BLaER1 treated with 17β-estradiol and CSF1 and Interleukin-3, amounts not matched to agents 10 nM and 100 nM (cell line): ENCODE data around the gene WDFY1.

Experiments
- H3K27ac ChIP-seq, 11 experiments: shearing (Covaris generic); formaldehyde crosslinking; 2 replicates each; pipeline ENCODE4 v1.8.1; 2022
- H3K27me3 ChIP-seq, 11 experiments: shearing (Covaris generic); formaldehyde crosslinking; 2 replicates each; pipeline ENCODE4 v1.8.1; 2022
- H3K36me3 ChIP-seq, 11 experiments: shearing (Covaris generic); formaldehyde crosslinking; 2 replicates each; pipeline ENCODE4 v1.8.1; 2022
- H3K4me1 ChIP-seq, 10 experiments: shearing (Covaris generic); formaldehyde crosslinking; 2 replicates each; pipeline ENCODE4 v1.8.1; 2022
- H3K4me2 ChIP-seq, 11 experiments: shearing (Covaris generic); formaldehyde crosslinking; 2 replicates each; pipeline ENCODE4 v1.8.1; 2022
- H3K4me3 ChIP-seq, 10 experiments: shearing (Covaris generic); formaldehyde crosslinking; 2 replicates each; pipeline ENCODE4 v1.8.1; 2022
- H3K9ac ChIP-seq, 11 experiments: shearing (Covaris generic); formaldehyde crosslinking; 2 replicates each; pipeline ENCODE4 v1.8.1; 2022
- H3K9me3 ChIP-seq, 11 experiments: shearing (Covaris generic); formaldehyde crosslinking; replicated peaks in 1 of 11; 2 replicates each; pipeline ENCODE4 v1.8.1; 2022
- H4K20me1 ChIP-seq, 11 experiments: shearing (Covaris generic); formaldehyde crosslinking; 2 replicates each; pipeline ENCODE4 v1.8.1; 2022
- Cebpa-rat ChIP-seq, 11 experiments: shearing (Covaris generic); IDR thresholded peaks; 2 replicates each; pipeline ENCODE4 v1.8.1; 2022

WDFY1 gene

DNA sequence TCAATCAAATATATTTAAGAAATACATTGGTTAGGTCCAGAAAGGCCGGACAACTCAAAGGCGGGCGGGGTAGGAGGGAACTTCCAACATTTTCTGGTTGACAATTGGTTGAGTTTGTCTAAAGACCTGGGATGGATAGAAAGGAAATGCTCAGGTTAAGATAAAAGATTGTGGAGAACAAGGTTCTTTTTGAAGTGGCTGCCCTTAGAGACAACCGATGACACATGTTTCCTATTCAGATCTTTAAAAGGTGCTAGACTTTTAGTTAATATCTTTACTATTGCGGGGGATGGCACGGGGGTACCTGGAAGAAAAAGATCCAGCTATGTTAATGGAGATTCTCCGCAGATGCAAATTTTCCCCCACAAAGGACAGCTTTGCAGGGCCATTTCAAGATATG, 97.7 kb downstream of the WDFY1 start:
- Histone ChIP-seq H4K20me1 (no peaks in the 10 kb centered on the region), H3K36me3 (peaks cover 0 to 59% (median 11%) of the 10 kb centered on the region in 11 experiments; a peak in 14 of 22 replicates), H3K27ac (no peak overlapping the region), H3K4me2 (no peak overlapping the region), H3K9ac (no peak overlapping the region), H3K9me3 (peaks cover 25 to 37% (median 32%) of the 10 kb centered on the region in 11 experiments), H3K4me1 (peaks cover 0 to 4% (median 0%) of the 10 kb centered on the region in 10 experiments; a peak in 1 of 20 replicates), H3K27me3 (no peaks in the 10 kb centered on the region), H3K4me3 (no peak overlapping the region)
- TF ChIP-seq Cebpa-rat (IDR thresholded peaks at IDR 0.05) = no peak

DNA sequence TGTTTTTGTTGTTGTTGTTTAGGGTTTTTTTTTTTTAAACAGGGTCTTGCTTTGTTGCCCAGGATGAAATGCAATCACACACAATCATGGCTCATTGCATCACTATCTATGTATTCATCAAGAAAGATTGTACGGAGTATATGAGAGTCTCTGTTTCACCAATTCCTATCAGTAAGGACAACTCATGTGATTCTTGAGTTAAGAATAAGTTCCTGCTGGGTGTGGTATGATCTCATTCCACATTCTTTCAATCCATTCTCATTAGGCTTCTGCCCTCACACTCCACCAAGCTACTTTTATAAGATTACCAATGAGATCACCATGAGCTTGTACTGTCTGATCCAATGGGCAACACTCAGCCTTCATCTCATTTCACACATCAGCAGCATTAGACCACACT, 98.6 kb downstream of the WDFY1 start:
- Histone ChIP-seq H3K36me3 (peaks cover 0 to 50% (median 11%) of the 10 kb centered on the region in 11 experiments; a peak in 13 of 22 replicates), H3K4me1 (peaks cover 0 to 8% (median 2%) of the 10 kb centered on the region in 10 experiments; a peak in 9 of 20 replicates), H3K27ac (no peak overlapping the region), H3K27me3 (no peaks in the 10 kb centered on the region), H3K9ac (no peak overlapping the region), H4K20me1 (no peaks in the 10 kb centered on the region), H3K9me3 (peaks cover 25 to 32% (median 29%) of the 10 kb centered on the region in 11 experiments), H3K4me3 (no peak overlapping the region), H3K4me2 (no peak overlapping the region)
- TF ChIP-seq Cebpa-rat (IDR thresholded peaks at IDR 0.05) = no peak

DNA sequence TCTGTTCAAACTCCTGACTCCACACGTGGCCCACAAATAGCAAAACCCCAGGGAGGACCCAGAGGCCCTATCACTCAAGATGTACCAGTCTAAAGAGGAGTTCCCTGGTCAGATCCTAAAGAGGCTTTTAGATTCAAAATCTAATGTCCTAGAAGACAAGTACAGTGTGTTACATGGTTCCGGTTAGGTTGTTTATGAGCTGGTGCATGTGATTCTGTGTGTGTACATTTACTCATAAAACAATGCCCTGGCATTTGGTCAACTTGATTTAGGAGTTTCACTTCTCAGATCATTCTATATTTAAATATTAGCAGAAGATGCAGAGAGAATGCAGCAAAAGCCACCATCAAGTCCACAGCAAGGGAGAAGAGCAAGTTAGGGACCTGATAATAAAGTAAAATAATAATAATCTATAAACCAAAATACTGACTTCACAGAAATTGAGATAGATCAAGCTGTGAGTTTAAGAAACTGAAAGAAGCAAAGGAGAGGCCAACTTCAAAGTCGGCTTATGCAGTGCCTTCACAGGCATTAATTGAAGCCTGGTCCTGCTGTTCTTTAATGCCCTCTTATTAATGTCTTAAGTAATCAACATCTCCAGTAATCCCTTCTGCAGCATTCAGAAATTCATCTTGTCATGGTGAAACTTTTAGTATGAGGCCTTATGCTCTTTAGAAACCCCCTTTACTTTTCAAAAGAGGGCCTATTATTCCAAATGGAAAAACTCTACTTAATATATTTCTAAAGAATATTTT, 103.5 kb downstream of the WDFY1 start:
- Histone ChIP-seq H3K9ac (no peak overlapping the region), H3K9me3 (no peaks in the 10 kb centered on the region), H3K27me3 (peaks cover 0 to 4% (median 0%) of the 10 kb centered on the region in 11 experiments; a peak in 2 of 22 replicates), H3K4me1 (peaks cover 2 to 19% (median 10%) of the 10 kb centered on the region in 10 experiments), H3K4me2 (peak overlapping the region in 9 of 11 experiments; percentile 3 to 45 (median 19); a peak in 7 of 22 replicates), H3K4me3 (no peak overlapping the region), H3K36me3 (peaks cover 0 to 3% (median 0%) of the 10 kb centered on the region in 11 experiments; a peak in 1 of 22 replicates), H4K20me1 (no peaks in the 10 kb centered on the region), H3K27ac (peak overlapping the region in 4 of 11 experiments; percentile 2 to 42 (median 24); a peak in 5 of 22 replicates)
- TF ChIP-seq Cebpa-rat (IDR thresholded peaks at IDR 0.05) = no peak

- TF ChIP-seq Cebpa-rat (IDR thresholded peaks at IDR 0.05) = no peak
- peak within 1 kb of the TSS in 9 of 11 experiments; percentile 44 to 69 (median 52); a peak in 17 of 22 replicates for H3K27ac ChIP-seq
- H3K4me2 ChIP-seq = peak within 1 kb of the TSS; percentile 91 to 100 (median 96)
- peak within 1 kb of the TSS; percentile 85 to 96 (median 90) for H3K4me3 ChIP-seq
- H3K36me3 ChIP-seq = peaks cover 0 to 6% (median 0%) of the 10 kb centered on the region in 11 experiments; a peak in 2 of 22 replicates
- no peaks in the 10 kb centered on the region for H3K9me3 ChIP-seq
- H3K9ac ChIP-seq = peak within 1 kb of the TSS; percentile 69 to 83 (median 79)
- H4K20me1 ChIP-seq = peaks cover 0 to 4% (median 0%) of the 10 kb centered on the region in 11 experiments; a peak in 1 of 22 replicates
- peaks cover 0 to 4% (median 0%) of the 10 kb centered on the region in 11 experiments; a peak in 2 of 22 replicates for H3K27me3 ChIP-seq
- H3K4me1 ChIP-seq = peaks cover 16 to 32% (median 24%) of the 10 kb centered on the region in 10 experiments
These were observed 107.7 kb downstream of the WDFY1 start, which contains the start of gene AP1S3 for GRCh38 chr2:223837287-223838061. AP1S3 (minus strand) TSS chr2:223837582; CDS start chr2:223837450, 132 bp downstream.

GRCh38 chr2:223835701-223836532, 109.2 kb downstream of the WDFY1 start:
- peak overlapping the region in 1 of 11 experiments; percentile 47; a peak in 1 of 22 replicates for H3K27ac ChIP-seq
- no peak for TF ChIP-seq Cebpa-rat (IDR thresholded peaks at IDR 0.05)
- peak overlapping the region; percentile 91 to 100 (median 96) for H3K4me2 ChIP-seq
- H3K36me3 ChIP-seq = peaks cover 0 to 6% (median 0%) of the 10 kb centered on the region in 11 experiments; a peak in 2 of 22 replicates
- no peaks in the 10 kb centered on the region for H3K9me3 ChIP-seq
- H4K20me1 ChIP-seq = peaks cover 0 to 4% (median 0%) of the 10 kb centered on the region in 11 experiments; a peak in 1 of 22 replicates
- H3K27me3 ChIP-seq = peaks cover 0 to 4% (median 0%) of the 10 kb centered on the region in 11 experiments; a peak in 2 of 22 replicates
- peak overlapping the region in 6 of 11 experiments; percentile 75 to 83 (median 80); a peak in 6 of 22 replicates for H3K9ac ChIP-seq
- H3K4me1 ChIP-seq = peaks cover 14 to 19% (median 17%) of the 10 kb centered on the region in 10 experiments
- H3K4me3 ChIP-seq = peak overlapping the region; percentile 85 to 96 (median 90); a peak in 16 of 20 replicates

GRCh38 chr2:223834431-223834830, 110.7 kb downstream of the WDFY1 start:
- Histone ChIP-seq H3K4me2 (no peak overlapping the region), H3K36me3 (peaks cover 0 to 6% (median 0%) of the 10 kb centered on the region in 11 experiments; a peak in 2 of 22 replicates), H3K27ac (no peak overlapping the region), H3K4me1 (peaks cover 13 to 19% (median 16%) of the 10 kb centered on the region in 10 experiments), H3K27me3 (peaks cover 0 to 4% (median 0%) of the 10 kb centered on the region in 11 experiments; a peak in 2 of 22 replicates), H3K9me3 (no peaks in the 10 kb centered on the region), H3K9ac (no peak overlapping the region), H4K20me1 (peaks cover 0 to 4% (median 0%) of the 10 kb centered on the region in 11 experiments; a peak in 1 of 22 replicates), H3K4me3 (no peak overlapping the region)
- no peak for TF ChIP-seq Cebpa-rat (IDR thresholded peaks at IDR 0.05)

- Histone ChIP-seq H3K27me3 (peaks cover 0 to 4% (median 0%) of the 10 kb centered on the region in 11 experiments; a peak in 2 of 22 replicates), H3K9ac (no peak overlapping the region), H3K36me3 (peaks cover 0 to 6% (median 0%) of the 10 kb centered on the region in 11 experiments; a peak in 2 of 22 replicates), H4K20me1 (peaks cover 0 to 4% (median 0%) of the 10 kb centered on the region in 11 experiments; a peak in 1 of 22 replicates), H3K4me3 (no peak overlapping the region), H3K9me3 (no peaks in the 10 kb centered on the region), H3K4me2 (no peak overlapping the region), H3K27ac (no peak overlapping the region), H3K4me1 (peaks cover 13 to 19% (median 16%) of the 10 kb centered on the region in 10 experiments)
- no peak for TF ChIP-seq Cebpa-rat (IDR thresholded peaks at IDR 0.05)
These were observed 112.8 kb downstream of the WDFY1 start for GRCh38 chr2:223832241-223832903.
